ENCODE measurements around the gene KCNJ4.

- TF ChIP-seq CTCF (conservative IDR thresholded peaks at IDR 0.05 in 1 of 2, IDR thresholded peaks at IDR 0.05 in 1 of 2; ENCODE audit: extremely low read depth in 1 of 2, insufficient read depth in 1 of 2, low read depth in 1 of 2, low read length in 2 of 2) (no peak), EZH2 (IDR thresholded peaks at IDR 0.05; ENCODE audit: borderline replicate concordance, low read length) (no peak)
Measured at GRCh38 chr22:38456841-38457699, 2.1 kb upstream of the KCNJ4 start.
